HG03064 (cell line): ENCODE data around the gene RSAD1.

ENCODE experiments used
- ATAC-seq: cut with Tn5 transposase; IDR thresholded peaks from one replicate; pipeline ENCODE4 v1.9.1; 2021; ENCODE audit warnings: low read depth; ENCODE audit not compliant: unreplicated experiment

RSAD1 gene

GRCh38 chr17:50457621-50458020, 21.0 kb upstream of the RSAD1 start:
- ATAC-seq: no peak

- no peak for ATAC-seq
Observed at GRCh38 chr17:50458270-50458669, 20.4 kb upstream of the RSAD1 start.

- ATAC-seq: no peak
Observed at GRCh38 chr17:50458701-50459676, 19.7 kb upstream of the RSAD1 start.

- ATAC-seq: no peak
Observed at GRCh38 chr17:50459756-50460155, 18.9 kb upstream of the RSAD1 start.

GRCh38 chr17:50460831-50461526, 17.7 kb upstream of the RSAD1 start:
- ATAC-seq: no peak

- ATAC-seq: no peak
Observed at GRCh38 chr17:50461550-50462132, 17.0 kb upstream of the RSAD1 start.

- ATAC-seq: no peak
Observed at GRCh38 chr17:50462446-50462845, 16.2 kb upstream of the RSAD1 start.

GRCh38 chr17:50464121-50464520, 14.5 kb upstream of the RSAD1 start:
- no peak for ATAC-seq

- ATAC-seq: no peak
Observed at GRCh38 chr17:50464736-50465135, 13.9 kb upstream of the RSAD1 start.

- no peak for ATAC-seq
Observed at GRCh38 chr17:50465171-50465570, 13.5 kb upstream of the RSAD1 start.

- ATAC-seq: no peak
Observed at GRCh38 chr17:50465635-50466034, 13.0 kb upstream of the RSAD1 start.

- no peak for ATAC-seq
Observed at GRCh38 chr17:50466371-50467113, 12.1 kb upstream of the RSAD1 start.

GRCh38 chr17:50467114-50467854, 11.4 kb upstream of the RSAD1 start:
- ATAC-seq: no peak

- ATAC-seq: no peak
Observed at GRCh38 chr17:50467855-50468303, 10.8 kb upstream of the RSAD1 start.

GRCh38 chr17:50468304-50469207, 10.1 kb upstream of the RSAD1 start, which contains the start of gene CHAD:
Gene CHAD (minus strand): TSS chr17:50468880. CDS start chr17:50468813, 67 bp downstream.
- ATAC-seq: no peak

- no peak for ATAC-seq
Observed at GRCh38 chr17:50469208-50469605, 9.5 kb upstream of the RSAD1 start.

- ATAC-seq: no peak
Observed at GRCh38 chr17:50469671-50470305, 8.9 kb upstream of the RSAD1 start.

GRCh38 chr17:50470426-50470825, 8.2 kb upstream of the RSAD1 start:
- ATAC-seq: no peak
